HL-60/S4 treated with phorbol 12-myristate 13-acetate at 8.2 ng/mL for 4 days and 3 days (cell line): ENCODE measurements around the gene CEP112.

Experiments used
- in situ Hi-C: fragments of 300-500 bp; cut with MboI; formaldehyde crosslinking; loops from 2 replicates; pipeline ENCODE4 v1.15.0; 2022; ENCODE audit warnings: low sequenced_read_pairs

Gene CEP112

DNA sequence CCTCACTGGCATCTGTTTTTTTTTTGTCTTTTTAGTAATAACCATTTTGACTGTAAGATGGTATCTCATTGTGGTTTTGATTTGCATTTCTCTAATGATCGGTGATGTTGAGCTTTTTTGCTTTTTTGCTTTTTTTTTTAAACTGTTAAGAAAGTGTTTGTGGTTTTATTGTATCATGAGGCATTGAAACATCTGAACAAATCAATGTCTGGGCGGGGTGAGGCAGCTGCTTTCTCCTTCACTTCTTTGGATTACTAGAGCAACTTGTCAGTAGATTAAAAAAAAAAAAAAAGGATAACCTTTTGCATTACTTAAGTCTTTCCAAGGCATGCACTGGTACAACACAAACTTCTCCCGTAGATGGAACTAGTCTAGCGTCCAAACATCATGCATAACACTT, 191.7 kb downstream of the CEP112 start:
- in situ Hi-C loops, result no loop called here

DNA sequence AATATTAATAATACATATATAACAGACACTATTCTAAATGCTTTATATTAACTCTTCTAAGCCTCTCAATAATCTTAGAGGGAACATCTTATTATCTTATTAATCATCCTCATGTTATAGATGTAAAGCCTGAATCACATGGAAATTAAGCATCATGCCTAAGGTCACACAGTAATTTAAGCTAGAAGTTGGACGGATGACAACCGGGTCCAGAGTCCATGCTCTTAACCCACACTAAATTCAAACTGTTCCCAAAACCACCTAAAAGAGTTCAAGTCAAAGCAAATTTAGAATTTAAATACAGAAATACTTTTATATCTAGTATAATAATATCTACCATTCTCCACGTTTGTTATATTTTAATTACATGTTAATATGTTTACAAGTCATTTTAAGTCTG, 193.3 kb downstream of the CEP112 start:
- in situ Hi-C loops, result no loop called here

GRCh38 chr17:65994679-65995078, 197.3 kb downstream of the CEP112 start:
- in situ Hi-C loops, result no loop called here

GRCh38 chr17:65994114-65994513, 197.8 kb downstream of the CEP112 start:
- in situ Hi-C loops, result no loop called here

DNA sequence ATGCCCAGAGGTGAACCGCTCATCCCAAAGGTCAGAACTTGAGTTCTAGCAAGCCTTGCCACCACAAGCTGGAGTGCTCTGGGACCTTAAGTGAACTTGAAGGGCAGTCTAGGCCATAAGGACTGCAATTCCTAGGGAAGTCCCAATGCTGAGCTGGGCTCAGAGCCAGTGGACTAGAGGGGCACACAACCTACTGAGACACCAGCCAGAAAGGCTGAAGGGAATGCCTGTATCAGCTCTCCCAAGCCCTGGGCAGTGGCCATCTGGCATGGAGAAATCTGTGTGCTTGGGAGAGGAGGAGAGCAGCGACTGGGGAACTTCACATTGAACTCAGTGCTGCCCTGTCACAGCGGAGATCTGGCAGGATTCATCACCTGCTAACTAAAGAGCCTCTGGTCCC, 201.3 kb downstream of the CEP112 start:
- in situ Hi-C loops, result no loop called here

DNA sequence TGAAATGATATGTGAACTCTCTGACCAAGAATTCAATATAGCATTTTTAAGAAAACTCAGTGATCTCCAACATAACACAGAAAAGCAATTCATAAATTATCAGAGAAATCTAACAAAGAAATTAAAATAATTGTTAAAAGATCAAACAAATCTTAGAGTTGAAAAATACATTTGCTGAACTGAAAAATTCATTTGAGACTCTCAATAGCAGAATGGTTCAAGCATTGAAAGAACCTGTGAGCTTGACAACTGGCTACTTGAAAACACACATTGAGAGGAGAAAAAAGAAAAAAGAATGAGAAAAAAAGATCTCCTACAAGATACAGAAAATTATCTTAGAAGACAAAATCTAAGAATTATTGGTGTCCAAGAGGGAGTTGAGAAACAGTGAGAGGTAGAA, 203.5 kb downstream of the CEP112 start:
- in situ Hi-C loops, result no loop called here

DNA sequence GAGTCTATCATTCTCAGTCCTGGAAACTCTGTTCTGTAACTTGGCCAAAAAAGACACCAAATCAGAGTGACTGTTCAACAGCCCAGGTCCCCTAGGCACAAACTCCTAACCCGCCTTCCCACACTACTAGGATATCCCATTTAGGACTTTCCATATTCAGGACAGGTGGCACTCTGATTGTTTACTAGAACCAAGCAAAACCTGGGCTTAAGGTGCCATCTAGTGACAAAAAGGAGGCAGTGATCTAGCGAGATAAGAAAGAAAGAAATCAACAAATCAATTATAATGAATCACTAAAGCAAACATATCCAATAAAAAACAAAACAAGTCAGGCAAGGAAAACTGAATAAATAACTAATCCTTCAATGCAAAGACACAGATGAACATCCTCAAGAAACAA, 203.9 kb downstream of the CEP112 start:
- in situ Hi-C loops, result no loop called here

- in situ Hi-C loops, result no loop called here
These were observed 206.4 kb downstream of the CEP112 start for GRCh38 chr17:65985571-65985970.

- in situ Hi-C loops, result no loop called here
These were observed 207.6 kb downstream of the CEP112 start for GRCh38 chr17:65984299-65984698.

GRCh38 chr17:65978871-65979270, 213.1 kb downstream of the CEP112 start:
- in situ Hi-C loops, result no loop called here

GRCh38 chr17:65977041-65977440, 214.9 kb downstream of the CEP112 start:
- in situ Hi-C loops, result no loop called here

DNA sequence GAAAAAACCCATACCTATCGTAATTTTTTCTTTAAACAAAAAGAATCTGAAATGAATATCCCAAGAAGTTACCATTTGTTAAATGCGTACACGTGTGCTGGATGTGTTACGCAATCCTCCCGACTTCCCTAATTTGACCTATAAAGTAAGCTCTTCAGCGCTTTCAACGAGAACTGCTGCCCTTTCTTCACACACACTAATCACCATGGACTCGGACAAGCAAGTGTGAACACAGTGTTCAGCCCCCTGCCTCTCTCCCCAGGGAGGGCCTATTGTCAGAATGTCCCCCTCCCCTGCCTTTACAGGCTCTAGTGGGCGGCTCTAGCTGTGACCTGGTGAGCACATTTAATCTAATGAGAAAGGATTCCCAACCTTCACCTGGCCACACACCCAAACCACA, 216.1 kb downstream of the CEP112 start:
- in situ Hi-C loops, result no loop called here

DNA sequence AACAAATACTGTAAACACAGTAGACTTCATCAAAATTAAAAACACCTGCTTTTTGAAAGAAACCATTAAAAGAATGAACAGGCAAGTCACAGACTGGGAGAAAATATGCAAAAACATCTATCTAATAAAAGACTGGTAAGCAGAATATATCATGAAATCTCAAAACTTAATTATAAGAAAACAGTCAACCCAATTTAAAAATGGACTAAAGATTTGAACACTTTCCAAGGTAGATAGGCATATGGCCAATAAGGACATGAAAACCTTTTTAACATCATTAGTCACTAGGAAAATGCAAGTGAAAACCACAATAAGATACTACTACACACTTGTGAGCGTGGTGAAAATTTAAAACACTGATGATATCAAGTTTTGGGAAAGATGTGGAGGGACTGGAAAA, 218.7 kb downstream of the CEP112 start:
- in situ Hi-C loops, result no loop called here

DNA sequence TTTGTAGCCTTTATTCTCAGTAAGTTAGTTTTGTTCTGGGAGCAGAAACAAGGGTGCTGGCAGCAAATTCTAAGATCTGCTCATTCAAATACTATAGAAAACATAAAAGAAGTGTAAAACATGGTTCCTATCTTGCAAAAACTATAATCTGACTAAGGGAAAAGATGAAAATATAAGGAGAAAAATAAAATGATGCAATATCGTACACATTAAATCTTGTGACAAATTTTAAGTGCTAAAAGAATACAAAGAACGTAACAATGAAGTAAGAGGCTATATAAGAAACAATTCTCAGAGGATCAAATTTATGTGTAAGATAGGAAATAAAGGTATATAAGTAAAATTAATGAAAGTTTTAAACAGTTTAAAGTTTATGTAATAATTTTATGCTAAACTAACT, 224.6 kb downstream of the CEP112 start:
- in situ Hi-C loops, result no loop called here

- in situ Hi-C loops, result no loop called here
These were observed 225.7 kb downstream of the CEP112 start for GRCh38 chr17:65966072-65966695.

GRCh38 chr17:65963179-65963578, 228.8 kb downstream of the CEP112 start:
- in situ Hi-C loops, result no loop called here

- in situ Hi-C loops, result no loop called here
These were observed 232.3 kb downstream of the CEP112 start for GRCh38 chr17:65959630-65960029.

DNA sequence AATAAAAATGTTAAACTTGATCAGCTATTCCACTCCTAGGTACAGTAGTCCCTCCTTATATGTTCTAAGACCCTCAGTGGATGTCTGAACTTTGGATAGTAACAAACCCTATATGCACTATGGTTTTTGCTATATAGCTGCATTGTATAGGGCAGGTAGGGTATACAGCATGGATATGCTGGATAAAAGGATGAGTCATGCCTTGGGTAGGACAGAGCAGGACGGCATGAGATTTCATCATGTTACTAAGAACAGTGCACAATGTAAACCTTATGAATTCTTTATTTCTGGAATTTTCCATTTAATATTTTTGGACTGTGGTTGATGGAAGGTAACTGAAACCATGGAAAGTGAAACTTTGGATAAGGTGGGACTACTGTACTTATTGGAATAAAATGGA, 235.1 kb downstream of the CEP112 start:
- in situ Hi-C loops, result no loop called here

GRCh38 chr17:65954148-65954449, 237.8 kb downstream of the CEP112 start:
- in situ Hi-C loops, result no loop called here

DNA sequence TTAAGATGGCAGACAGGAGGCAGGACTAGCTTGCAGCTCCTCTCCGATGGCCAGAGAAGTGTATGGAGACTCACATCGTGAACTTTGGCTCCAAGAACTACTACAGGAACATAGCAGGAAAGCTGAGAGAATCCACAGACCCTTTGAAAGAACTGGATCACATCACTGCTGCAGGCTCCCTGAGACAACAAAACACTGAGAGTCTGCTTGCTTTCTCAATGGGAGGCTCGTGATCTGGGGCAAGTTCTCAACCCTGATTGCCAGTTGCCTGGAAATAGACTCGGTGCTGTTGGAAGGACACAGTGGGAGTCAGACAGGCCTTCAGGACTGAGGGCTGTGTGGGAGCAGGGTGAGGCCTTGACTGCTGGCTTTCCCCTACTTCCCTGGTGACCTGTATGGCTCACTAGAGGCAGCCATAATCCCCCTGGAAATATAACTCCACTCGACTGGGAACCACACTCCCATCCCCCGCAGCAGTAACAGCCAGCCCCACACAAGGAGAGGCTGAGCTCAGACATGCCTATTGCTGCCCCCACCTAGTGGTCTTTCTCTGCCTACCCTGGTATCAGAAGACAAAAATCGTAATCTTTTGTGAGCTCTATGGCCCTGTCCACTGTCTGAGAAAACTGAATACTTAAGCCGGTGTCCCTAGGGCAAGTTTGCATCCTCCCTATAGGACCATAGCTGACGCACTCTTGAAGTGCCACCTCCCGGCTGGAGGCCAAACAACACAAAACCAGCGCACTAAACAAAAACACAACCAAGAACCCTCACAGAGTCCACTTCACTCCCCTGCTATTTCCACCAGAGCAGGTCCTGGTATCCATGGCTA, 238.4 kb downstream of the CEP112 start:
- in situ Hi-C loops, result no loop called here

DNA sequence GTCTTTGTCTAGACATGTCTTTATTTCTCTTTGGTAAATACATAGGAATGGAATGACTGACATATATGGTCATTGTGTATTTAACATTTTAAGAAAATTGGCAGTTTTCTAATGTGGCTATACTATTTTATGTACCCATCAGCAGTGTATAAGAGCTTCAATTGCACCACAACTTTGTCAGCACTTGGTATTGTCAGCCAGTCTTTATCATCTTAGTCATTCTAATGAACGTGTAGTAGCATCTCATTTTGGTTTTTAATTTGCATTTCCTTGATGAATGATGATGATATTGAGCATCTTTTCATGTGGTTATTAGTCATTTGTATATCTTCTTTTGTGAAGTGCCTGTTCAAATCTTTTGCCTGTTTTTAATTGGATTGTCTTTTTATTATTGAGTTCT, 239.3 kb downstream of the CEP112 start:
- in situ Hi-C loops, result no loop called here

DNA sequence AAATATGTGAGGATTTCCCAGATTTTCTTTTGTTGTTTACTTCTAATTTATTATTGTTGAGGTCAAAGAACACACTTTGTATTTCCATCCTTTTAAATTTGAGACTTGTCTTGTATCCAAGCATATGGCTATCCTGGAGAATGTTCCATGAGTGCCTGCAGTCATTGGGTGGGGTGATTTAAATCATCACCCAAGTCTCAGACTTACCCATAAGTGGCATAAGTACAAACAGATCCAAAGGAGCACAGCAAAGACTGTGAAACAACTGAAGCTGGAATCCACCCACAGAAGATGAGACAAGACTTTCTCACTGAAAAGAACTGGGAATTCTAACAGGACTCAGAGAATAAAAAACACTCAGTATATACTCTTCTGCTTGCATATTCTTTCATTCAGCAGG, 239.9 kb downstream of the CEP112 start:
- in situ Hi-C loops, result no loop called here

- in situ Hi-C loops, result no loop called here
These were observed 244.1 kb downstream of the CEP112 start for GRCh38 chr17:65947831-65948230.
